Measurements from ENCODE around the gene ANKH. TPM values are rescaled to one million over a fixed set of nuclear protein-coding genes. Genes with fewer than 3 reads are reported as not detected.

Gene ANKH
- total and polyA plus RNA-seq, 10 of the 15 experiments (the other 5 are each of a cell fraction or from before 2014, with no cell fraction given) = 2.1 to 43.9 (median 14.4) TPM

DNA sequence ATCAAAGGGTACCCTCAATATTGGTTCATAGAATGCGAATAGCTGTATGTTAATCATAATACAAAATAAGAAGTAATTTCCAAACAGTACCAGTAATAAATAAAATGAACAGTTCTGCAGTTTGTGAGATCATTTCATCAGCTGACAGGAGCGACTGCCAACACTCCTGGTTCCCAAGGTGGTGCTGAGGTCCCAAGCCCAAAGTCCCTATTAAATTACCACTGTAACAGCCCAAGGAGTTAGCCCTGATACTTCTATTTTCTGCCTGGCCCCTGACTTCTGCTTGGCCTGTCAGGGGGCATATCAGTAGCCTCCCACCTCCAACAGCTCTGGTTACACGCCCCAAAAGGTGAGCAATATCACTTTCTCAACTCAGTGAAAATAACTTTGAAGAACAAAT lies 47.1 kb downstream of the ANKH start:
- Histone ChIP-seq H3K4me1 (ENCODE audit: control insufficient read depth, insufficient read depth, low read length) (no peaks in the 10 kb centered on the region), H3K4me3 (no peak overlapping the region), H3K9ac (ENCODE audit: control insufficient read depth, insufficient read depth, low read length) (no peak overlapping the region), H3K27me3 (replicated peaks in 1 of 2; ENCODE audit: control insufficient read depth in 2 of 2, insufficient read depth in 2 of 2, low read length in 1 of 2) (no peaks in the 10 kb centered on the region), H3K9me3 (replicated peaks; ENCODE audit: control insufficient read depth, insufficient read depth, low read length) (no peaks in the 10 kb centered on the region), H3K36me3 (ENCODE audit: control insufficient read depth in 2 of 2, insufficient read depth in 2 of 2, low read length in 1 of 2) (no peaks in the 10 kb centered on the region), H4K20me1 (ENCODE audit: control insufficient read depth, insufficient read depth) (no peaks in the 10 kb centered on the region), H3K79me2 (ENCODE audit: control insufficient read depth, insufficient read depth, low read length) (no peaks in the 10 kb centered on the region), H2AFZ (ENCODE audit: control insufficient read depth, low read depth, low read length) (no peak overlapping the region), H3K4me2 (ENCODE audit: control insufficient read depth, insufficient read depth) (no peak overlapping the region), H3K27ac (ENCODE audit: control insufficient read depth, insufficient read depth) (no peak overlapping the region)
- ChIA-PET CTCF (interaction anchor here (0.9 to 1.2 kb wide), 2 partner anchors 46 to 179 kb away, joined by 3 read pairs; no protein-coding TSS in a partner anchor), POLR2A (interaction anchor here (0.6 kb wide), 1 partner anchor 936 kb away, joined by 5 read pairs; no protein-coding TSS in a partner anchor), RAD21 (ENCODE audit: unreplicated experiment) (no interaction called here), SMC1A (ENCODE audit: uncharacterized antibody, unreplicated experiment) (interaction anchor here (1.2 to 3.5 kb wide), 4 partner anchors 14 to 97 kb away, joined by 3 to 18 read pairs (median 3); no protein-coding TSS in a partner anchor)
- FAIRE-seq = no peak
- BruUV-seq (replicated peaks) = no TSS peak
- TF ChIP-seq CBX3 (IDR thresholded peaks at IDR 0.05; ENCODE audit: borderline replicate concordance, low read depth) = no peak
- TF ChIP-seq YBX1 (IDR thresholded peaks at IDR 0.05) = no peak
- TF ChIP-seq SRF (IDR thresholded peaks at IDR 0.05; ENCODE audit: low read depth in 2 of 2, low read length in 2 of 2) = no peak
- TF ChIP-seq BACH1 (IDR thresholded peaks at IDR 0.05; ENCODE audit: borderline replicate concordance) = no peak
- no peak for TF ChIP-seq BCL11A (IDR thresholded peaks at IDR 0.05; ENCODE audit: low read depth, low read length)
- no peak for TF ChIP-seq NFXL1 (IDR thresholded peaks at IDR 0.05; ENCODE audit: borderline replicate concordance)
- no peak for TF ChIP-seq EP300 (IDR thresholded peaks at IDR 0.05; ENCODE audit: borderline replicate concordance in 1 of 2, control insufficient read depth in 1 of 2, low read depth in 2 of 2, low read length in 2 of 2)
- TF ChIP-seq, protein P1, sequence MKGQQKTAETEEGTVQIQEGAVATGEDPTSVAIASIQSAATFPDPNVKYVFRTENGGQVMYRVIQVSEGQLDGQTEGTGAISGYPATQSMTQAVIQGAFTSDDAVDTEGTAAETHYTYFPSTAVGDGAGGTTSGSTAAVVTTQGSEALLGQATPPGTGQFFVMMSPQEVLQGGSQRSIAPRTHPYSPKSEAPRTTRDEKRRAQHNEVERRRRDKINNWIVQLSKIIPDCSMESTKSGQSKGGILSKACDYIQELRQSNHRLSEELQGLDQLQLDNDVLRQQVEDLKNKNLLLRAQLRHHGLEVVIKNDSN (IDR thresholded peaks at IDR 0.05; ENCODE audit: borderline replicate concordance, extremely low read length, insufficient read depth, low read depth, low read length) = no peak
- no peak for TF ChIP-seq ELK1 (IDR thresholded peaks at IDR 0.05; ENCODE audit: low read depth, low read length)
- TF ChIP-seq ZBED1 (IDR thresholded peaks at IDR 0.05; ENCODE audit: borderline replicate concordance) = no peak
- TF ChIP-seq ASH2L (IDR thresholded peaks at IDR 0.05; ENCODE audit: borderline replicate concordance, low read depth) = no peak
- no peak for TF ChIP-seq RFX5 (IDR thresholded peaks at IDR 0.05; ENCODE audit: low read depth, low read length)
- no peak for TF ChIP-seq NR2F1 (conservative IDR thresholded peaks at IDR 0.05)
- no peak for TF ChIP-seq MAX (IDR thresholded peaks at IDR 0.05; ENCODE audit: low read depth, low read length)
- TF ChIP-seq ZBTB11 (CRISPR knock-in tag; IDR thresholded peaks at IDR 0.05) = no peak
- no peak for TF ChIP-seq TCF7 (IDR thresholded peaks at IDR 0.05; ENCODE audit: borderline replicate concordance)
- TF ChIP-seq RELA (IDR thresholded peaks at IDR 0.05; ENCODE audit: borderline replicate concordance, partially characterized antibody) = no peak
- no peak; the same call in 2 of the 3 replicates for ATAC-seq
- 93% methylated on average over 3 of the region's 3 CpGs for WGBS (ENCODE audit: insufficient coverage, insufficient replicate concordance, low lambda C conversion rate, missing lambda C conversion rate)
- in situ Hi-C loops (cut with MboI) = no loop called here
- no peak for DNase-seq (ENCODE audit: low read depth, low spot score)
- intact Hi-C loops (cut with micrococcal nuclease; ENCODE audit: unreplicated experiment) = no loop called here

Measured in GM12878 (cell line).